ENCODE measurements around the gene YPEL4. TPM values are rescaled to one million over a fixed set of nuclear protein-coding genes. Genes with fewer than 3 reads are reported as not detected.

Gene YPEL4
- total RNA-seq, 1 donor from 2014 or later, result not detected

DNA sequence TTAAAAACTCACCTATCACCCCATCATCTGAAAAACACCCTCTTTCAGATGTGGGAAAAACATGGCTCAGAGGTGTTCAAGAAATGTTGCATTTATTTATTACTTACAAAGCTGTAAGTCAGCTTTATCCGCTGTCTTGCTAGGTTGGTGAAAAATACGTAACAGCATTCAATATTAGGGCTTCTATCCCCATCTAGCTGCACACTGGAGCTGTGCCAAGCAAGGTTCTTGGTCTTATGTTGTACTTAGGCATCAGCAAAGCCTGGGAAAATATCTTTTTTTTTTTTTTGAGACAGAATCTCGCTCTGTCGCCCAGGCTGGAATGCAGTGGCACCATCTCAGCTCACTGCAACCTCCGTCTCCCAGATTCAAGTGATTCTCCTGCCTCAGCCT, 44.7 kb downstream of the YPEL4 start:
- no peak overlapping the region for H3K4me3 Mint-ChIP-seq (ENCODE audit: unreplicated experiment)
- H3K36me3 Mint-ChIP-seq (ENCODE audit: low read depth, unreplicated experiment), result peaks cover 37% of the 10 kb centered on the region
- no peaks in the 10 kb centered on the region for H3K9me3 Mint-ChIP-seq (ENCODE audit: unreplicated experiment)
- TF ChIP-seq, protein P1, sequence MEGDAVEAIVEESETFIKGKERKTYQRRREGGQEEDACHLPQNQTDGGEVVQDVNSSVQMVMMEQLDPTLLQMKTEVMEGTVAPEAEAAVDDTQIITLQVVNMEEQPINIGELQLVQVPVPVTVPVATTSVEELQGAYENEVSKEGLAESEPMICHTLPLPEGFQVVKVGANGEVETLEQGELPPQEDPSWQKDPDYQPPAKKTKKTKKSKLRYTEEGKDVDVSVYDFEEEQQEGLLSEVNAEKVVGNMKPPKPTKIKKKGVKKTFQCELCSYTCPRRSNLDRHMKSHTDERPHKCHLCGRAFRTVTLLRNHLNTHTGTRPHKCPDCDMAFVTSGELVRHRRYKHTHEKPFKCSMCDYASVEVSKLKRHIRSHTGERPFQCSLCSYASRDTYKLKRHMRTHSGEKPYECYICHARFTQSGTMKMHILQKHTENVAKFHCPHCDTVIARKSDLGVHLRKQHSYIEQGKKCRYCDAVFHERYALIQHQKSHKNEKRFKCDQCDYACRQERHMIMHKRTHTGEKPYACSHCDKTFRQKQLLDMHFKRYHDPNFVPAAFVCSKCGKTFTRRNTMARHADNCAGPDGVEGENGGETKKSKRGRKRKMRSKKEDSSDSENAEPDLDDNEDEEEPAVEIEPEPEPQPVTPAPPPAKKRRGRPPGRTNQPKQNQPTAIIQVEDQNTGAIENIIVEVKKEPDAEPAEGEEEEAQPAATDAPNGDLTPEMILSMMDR (IDR thresholded peaks at IDR 0.05; ENCODE audit: unreplicated experiment), result no peak
- DNase-seq (ENCODE audit: low spot score), result no peak
- H3K27ac Mint-ChIP-seq (ENCODE audit: unreplicated experiment), result no peak overlapping the region
- peaks cover 9% of the 10 kb centered on the region for H3K4me1 Mint-ChIP-seq (ENCODE audit: unreplicated experiment)
- no peaks in the 10 kb centered on the region for H3K27me3 Mint-ChIP-seq (ENCODE audit: unreplicated experiment)

DNA sequence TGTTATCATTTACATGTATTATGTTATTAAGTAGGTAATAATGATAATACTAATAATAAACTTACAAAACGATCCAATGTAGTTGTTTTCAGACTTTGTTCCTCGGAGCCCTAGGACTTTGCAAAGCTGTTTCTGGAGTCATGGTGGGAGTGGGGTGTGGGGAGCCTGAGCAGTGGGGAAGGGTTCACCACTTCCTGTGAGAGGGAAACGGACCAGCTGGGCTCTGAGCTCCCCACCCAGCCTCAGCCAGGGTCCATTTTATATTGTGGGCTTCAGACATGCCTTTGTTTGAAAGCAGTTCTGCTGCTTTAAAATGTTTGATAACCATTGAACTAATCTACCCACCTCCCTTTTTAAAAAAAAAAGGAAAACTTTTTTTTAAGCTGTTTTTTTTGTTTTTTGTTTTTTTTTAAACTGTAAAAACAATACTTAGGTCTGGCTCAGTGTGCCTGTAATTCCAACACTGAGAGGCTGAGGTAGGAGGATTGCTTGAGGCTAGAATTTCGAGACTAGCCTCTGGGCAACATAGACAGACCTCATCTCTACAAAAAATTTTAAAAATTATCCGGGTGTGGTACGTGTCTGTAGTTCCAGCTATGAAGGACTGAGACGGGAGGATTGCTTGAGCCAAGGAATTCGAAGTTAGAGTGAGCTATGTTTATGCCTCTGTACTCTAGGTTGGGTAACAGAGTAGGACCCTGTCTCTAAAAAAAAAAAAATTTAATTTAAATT, 45.2 kb downstream of the YPEL4 start:
- peak; percentile 9 for DNase-seq (ENCODE audit: low spot score)
- TF ChIP-seq, protein P1 (IDR thresholded peaks at IDR 0.05; ENCODE audit: unreplicated experiment), result no peak
- peaks cover 15% of the 10 kb centered on the region for H3K4me1 Mint-ChIP-seq (ENCODE audit: unreplicated experiment)
- H3K9me3 Mint-ChIP-seq (ENCODE audit: unreplicated experiment), result no peaks in the 10 kb centered on the region
- H3K36me3 Mint-ChIP-seq (ENCODE audit: low read depth, unreplicated experiment), result peaks cover 37% of the 10 kb centered on the region
- peaks cover 4% of the 10 kb centered on the region for H3K27me3 Mint-ChIP-seq (ENCODE audit: unreplicated experiment)
- peak overlapping the region; percentile 78 for H3K27ac Mint-ChIP-seq (ENCODE audit: unreplicated experiment)
- H3K4me3 Mint-ChIP-seq (ENCODE audit: unreplicated experiment), result no peak overlapping the region

DNA sequence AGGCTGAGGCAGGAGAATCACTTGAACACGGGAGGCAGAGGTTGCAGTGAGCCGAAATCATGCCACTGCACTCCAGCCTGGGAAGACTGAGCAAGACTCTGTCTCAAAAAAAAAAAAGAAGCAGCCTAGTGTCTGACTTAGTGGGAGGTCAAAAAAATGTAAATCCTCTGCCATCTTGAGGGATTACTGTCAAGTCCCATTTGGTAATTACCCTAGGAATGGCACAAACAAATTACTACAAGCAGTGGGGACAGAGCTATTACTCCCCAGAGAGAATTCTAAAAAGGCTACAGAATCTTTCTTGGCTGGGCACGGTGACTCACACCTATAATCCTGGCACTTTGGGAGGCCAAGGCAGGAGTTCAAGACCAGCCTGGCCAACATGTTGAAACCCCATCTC, 48.4 kb downstream of the YPEL4 start:
- peaks cover 29% of the 10 kb centered on the region for H3K36me3 Mint-ChIP-seq (ENCODE audit: low read depth, unreplicated experiment)
- H3K27ac Mint-ChIP-seq (ENCODE audit: unreplicated experiment), result no peak overlapping the region
- no peaks in the 10 kb centered on the region for H3K9me3 Mint-ChIP-seq (ENCODE audit: unreplicated experiment)
- peaks cover 10% of the 10 kb centered on the region for H3K27me3 Mint-ChIP-seq (ENCODE audit: unreplicated experiment)
- DNase-seq (ENCODE audit: low spot score), result no peak
- H3K4me1 Mint-ChIP-seq (ENCODE audit: unreplicated experiment), result peaks cover 34% of the 10 kb centered on the region
- TF ChIP-seq, protein P1 (IDR thresholded peaks at IDR 0.05; ENCODE audit: unreplicated experiment), result no peak
- H3K4me3 Mint-ChIP-seq (ENCODE audit: unreplicated experiment), result peak overlapping the region; percentile 65

DNA sequence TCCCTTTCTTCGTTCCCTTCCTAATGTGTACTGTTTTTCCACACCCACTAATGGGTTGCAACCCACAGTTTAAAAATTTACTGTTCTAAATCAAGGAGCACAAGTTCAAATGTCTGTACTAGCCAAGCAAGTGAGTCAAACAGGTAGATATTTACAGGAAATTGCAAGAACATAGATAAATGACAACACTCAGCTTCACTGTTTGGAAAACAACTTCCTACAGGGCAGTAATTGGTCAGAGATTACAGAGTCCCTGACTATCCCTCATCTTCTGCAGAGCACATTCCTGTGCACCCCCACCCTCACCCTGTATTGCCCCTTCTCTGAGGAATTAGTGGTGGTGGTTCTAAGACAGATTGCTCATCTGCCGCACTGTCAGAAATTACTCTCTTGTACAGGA, 50.3 kb downstream of the YPEL4 start:
- no peak for DNase-seq (ENCODE audit: low spot score)
- TF ChIP-seq, protein P1 (IDR thresholded peaks at IDR 0.05; ENCODE audit: unreplicated experiment), result no peak
- Mint-ChIP-seq H3K27ac (ENCODE audit: unreplicated experiment) (no peak overlapping the region), H3K27me3 (ENCODE audit: unreplicated experiment) (peaks cover 10% of the 10 kb centered on the region), H3K4me3 (ENCODE audit: unreplicated experiment) (peak overlapping the region; percentile 92), H3K4me1 (ENCODE audit: unreplicated experiment) (peaks cover 46% of the 10 kb centered on the region), H3K36me3 (ENCODE audit: low read depth, unreplicated experiment) (peaks cover 22% of the 10 kb centered on the region), H3K9me3 (ENCODE audit: unreplicated experiment) (no peaks in the 10 kb centered on the region)

DNA sequence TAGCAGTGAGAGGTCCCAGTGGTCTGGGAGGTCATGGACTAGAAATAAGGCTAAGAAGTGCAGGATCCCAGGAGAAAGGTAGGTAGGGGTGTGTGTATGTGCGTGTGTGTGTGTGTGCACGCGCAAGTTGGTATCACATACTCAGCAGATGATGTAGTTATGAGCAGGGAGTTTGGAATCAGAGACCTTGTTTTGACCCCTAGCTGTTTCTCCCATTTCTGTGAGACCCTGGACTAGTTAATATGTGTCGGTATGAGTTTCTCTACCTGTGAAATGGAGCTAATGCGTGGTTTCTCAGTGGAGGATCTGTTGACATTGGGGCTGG, 50.9 kb downstream of the YPEL4 start:
- H3K27me3 Mint-ChIP-seq (ENCODE audit: unreplicated experiment), result peaks cover 10% of the 10 kb centered on the region
- no peak for DNase-seq (ENCODE audit: low spot score)
- H3K4me1 Mint-ChIP-seq (ENCODE audit: unreplicated experiment), result peaks cover 46% of the 10 kb centered on the region
- H3K27ac Mint-ChIP-seq (ENCODE audit: unreplicated experiment), result peak overlapping the region; percentile 79
- no peaks in the 10 kb centered on the region for H3K9me3 Mint-ChIP-seq (ENCODE audit: unreplicated experiment)
- peaks cover 22% of the 10 kb centered on the region for H3K36me3 Mint-ChIP-seq (ENCODE audit: low read depth, unreplicated experiment)
- TF ChIP-seq, protein P1 (IDR thresholded peaks at IDR 0.05; ENCODE audit: unreplicated experiment), result no peak
- peak overlapping the region; percentile 92 for H3K4me3 Mint-ChIP-seq (ENCODE audit: unreplicated experiment)

All from endothelial cell (in vitro differentiated cells).